Calu3 (cell line): ENCODE data around the gene CCDC15. TPM values are rescaled to one million over a fixed set of nuclear protein-coding genes. Genes with fewer than 3 reads are reported as not detected.

Experiments used
- BruUV-seq: library from RNA; stranded (reverse); fragments of 400-500 nt; replicated peaks from 2 replicates; lab custom pipeline; 2021; lab: Mats Ljungman, UMichigan
- CTCF ChIA-PET: fragments of 300-600 bp; sonication (Branson Sonifier 250); formaldehyde crosslinking; loops from one replicate; lab custom pipeline; 2022; ENCODE audit warnings: antibody characterized with exemption; lab: Charles Lee
- DNase-seq: peaks from one replicate; pipeline ENCODE4 v3.0.0; 2022
- H3K27ac Mint-ChIP-seq: one replicate; pipeline ENCODE4 v1.8.0; 2022; ENCODE audit warnings: mixed read lengths; ENCODE audit not compliant: unreplicated experiment
- H3K27me3 Mint-ChIP-seq: one replicate; pipeline ENCODE4 v1.8.0; 2022; ENCODE audit warnings: mixed read lengths; ENCODE audit not compliant: unreplicated experiment
- H3K36me3 Mint-ChIP-seq: one replicate; pipeline ENCODE4 v1.8.0; 2022; ENCODE audit warnings: mild to moderate bottlenecking, moderate library complexity, mixed read lengths; ENCODE audit not compliant: insufficient read depth, unreplicated experiment
- H3K4me1 Mint-ChIP-seq: one replicate; pipeline ENCODE4 v1.8.0; 2022; ENCODE audit warnings: mild to moderate bottlenecking, low read depth, mixed read lengths; ENCODE audit not compliant: unreplicated experiment
- H3K4me3 Mint-ChIP-seq: one replicate; pipeline ENCODE4 v1.8.0; 2022; ENCODE audit warnings: mild to moderate bottlenecking, low read depth, moderate library complexity, mixed read lengths; ENCODE audit not compliant: unreplicated experiment
- H3K9me3 Mint-ChIP-seq: one replicate; pipeline ENCODE4 v1.8.0; 2022; ENCODE audit warnings: low read depth, mixed read lengths; ENCODE audit not compliant: unreplicated experiment
- CTCF ChIP-seq: fragments of 200-600 bp; IDR thresholded peaks from one replicate; pipeline ENCODE4 v1.8.0; 2022; ENCODE audit warnings: antibody characterized with exemption; ENCODE audit not compliant: unreplicated experiment
- intact Hi-C: fragments of 100-400 bp; cut with micrococcal nuclease; formaldehyde crosslinking; loops from one replicate; pipeline ENCODE4 v1.10.0; 2022; ENCODE audit not compliant: unreplicated experiment
- total RNA-seq: library from RNA; stranded (reverse); gene quantifications from 2 replicates; pipeline ENCODE4 v1.2.3, GENCODE V29; 2022

Gene CCDC15
- total RNA-seq, 1 experiment from 2014 or later, result 2.3 TPM

- Mint-ChIP-seq H3K27me3 (peaks cover 28% of the 10 kb centered on the region), H3K4me1 (no peaks in the 10 kb centered on the region), H3K36me3 (no peaks in the 10 kb centered on the region), H3K27ac (no peak overlapping the region), H3K9me3 (no peaks in the 10 kb centered on the region), H3K4me3 (no peak overlapping the region)
- no TSS peak for BruUV-seq
- intact Hi-C loops, result no loop called here
- no peak for TF ChIP-seq CTCF
- DNase-seq, result no peak
- CTCF ChIA-PET, result no interaction called here
Measured at GRCh38 chr11:124938206-124938765, 15.7 kb upstream of the CCDC15 start.

DNA sequence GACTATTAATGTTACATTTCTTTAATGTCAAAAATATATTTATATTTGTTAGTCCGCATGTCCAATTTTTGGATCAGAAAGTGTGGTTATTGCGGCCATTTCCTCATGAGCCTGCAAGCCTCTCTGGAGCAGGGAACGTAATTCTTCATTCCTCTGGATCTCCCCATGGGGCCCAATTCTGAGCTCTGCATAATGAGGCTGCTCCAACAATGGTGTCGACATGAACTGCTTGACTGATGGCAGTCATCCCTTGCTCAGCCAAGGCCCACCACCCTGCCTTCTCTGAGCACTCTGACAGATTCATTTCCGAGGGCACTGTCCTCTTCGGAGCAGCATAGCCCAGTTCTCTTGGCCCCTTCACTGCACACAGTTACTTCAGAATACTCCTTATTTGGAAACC is 15.0 kb upstream of the CCDC15 start:
- peaks cover 35% of the 10 kb centered on the region for H3K27me3 Mint-ChIP-seq
- no peaks in the 10 kb centered on the region for H3K9me3 Mint-ChIP-seq
- CTCF ChIA-PET, result no interaction called here
- no TSS peak for BruUV-seq
- H3K27ac Mint-ChIP-seq, result no peak overlapping the region
- no peak for TF ChIP-seq CTCF
- no peaks in the 10 kb centered on the region for H3K36me3 Mint-ChIP-seq
- H3K4me1 Mint-ChIP-seq, result no peaks in the 10 kb centered on the region
- DNase-seq, result no peak
- no peak overlapping the region for H3K4me3 Mint-ChIP-seq
- intact Hi-C loops, result no loop called here

- CTCF ChIA-PET, result no interaction called here
- Mint-ChIP-seq H3K36me3 (no peaks in the 10 kb centered on the region), H3K4me1 (no peaks in the 10 kb centered on the region), H3K4me3 (no peak overlapping the region), H3K9me3 (no peaks in the 10 kb centered on the region), H3K27ac (no peak overlapping the region), H3K27me3 (peaks cover 51% of the 10 kb centered on the region)
- no peak for DNase-seq
- no peak for TF ChIP-seq CTCF
- no TSS peak for BruUV-seq
- intact Hi-C loops, result no loop called here
Measured at GRCh38 chr11:124941703-124942102, 12.3 kb upstream of the CCDC15 start.

GRCh38 chr11:124942466-124943253 is 11.3 kb upstream of the CCDC15 start:
- Mint-ChIP-seq H3K9me3 (no peaks in the 10 kb centered on the region), H3K4me1 (no peaks in the 10 kb centered on the region), H3K27me3 (peaks cover 58% of the 10 kb centered on the region), H3K27ac (no peak overlapping the region), H3K36me3 (no peaks in the 10 kb centered on the region), H3K4me3 (no peak overlapping the region)
- no TSS peak for BruUV-seq
- no peak for DNase-seq
- CTCF ChIA-PET, result no interaction called here
- TF ChIP-seq CTCF, result no peak
- intact Hi-C loops, result no loop called here
